ENCODE data around the gene PSMG4.
A peak's percentile ranks its signal among the peaks of the same experiment; 100 is the strongest.

Gene PSMG4

DNA sequence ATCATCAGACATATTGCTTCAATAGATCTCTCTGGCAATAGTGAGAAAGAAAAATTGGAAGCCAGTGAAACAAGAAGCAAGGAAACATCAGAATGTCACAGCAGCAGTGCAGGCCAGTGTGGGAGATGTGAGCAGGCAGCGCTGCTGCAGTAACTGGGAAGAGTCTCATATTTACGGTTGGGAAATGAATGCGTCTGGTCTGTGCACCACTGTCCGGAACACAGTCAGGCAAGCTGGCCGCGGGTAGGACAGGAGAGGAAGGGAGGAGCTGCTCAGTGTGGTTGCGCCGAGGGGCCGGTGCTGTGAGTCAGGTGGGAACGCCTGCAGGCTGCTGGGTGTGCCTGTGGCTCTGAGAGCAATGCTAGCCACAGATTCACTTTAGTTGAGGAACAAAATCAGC, 6.4 kb upstream of the PSMG4 start:
- no peak for DNase-seq

- no peak for DNase-seq
Observed at GRCh38 chr6:3252861-3253596, 5.7 kb upstream of the PSMG4 start.

- DNase-seq, result no peak
Observed at GRCh38 chr6:3253597-3253961, 5.2 kb upstream of the PSMG4 start.

DNA sequence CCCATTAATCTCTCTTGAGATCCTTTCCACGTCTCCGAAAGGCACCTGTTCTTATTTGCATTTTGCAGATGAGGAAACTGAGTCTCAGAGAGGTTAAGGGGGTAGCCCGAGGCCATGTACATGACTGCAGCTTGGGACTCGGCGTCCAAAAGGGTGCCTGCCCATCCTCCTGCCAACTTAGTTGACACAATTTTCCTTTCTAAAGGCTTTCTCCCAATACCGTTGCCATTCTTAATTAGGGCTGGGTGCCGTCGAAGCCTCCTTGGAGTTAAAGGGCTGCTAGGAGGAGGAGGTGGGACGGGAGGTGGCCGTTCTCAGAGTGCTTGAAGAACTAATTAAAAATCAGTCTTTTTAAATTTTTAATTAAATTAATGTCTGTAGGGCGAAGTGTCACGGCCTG, 546 bp upstream of the PSMG4 start:
- DNase-seq, result no peak

DNA sequence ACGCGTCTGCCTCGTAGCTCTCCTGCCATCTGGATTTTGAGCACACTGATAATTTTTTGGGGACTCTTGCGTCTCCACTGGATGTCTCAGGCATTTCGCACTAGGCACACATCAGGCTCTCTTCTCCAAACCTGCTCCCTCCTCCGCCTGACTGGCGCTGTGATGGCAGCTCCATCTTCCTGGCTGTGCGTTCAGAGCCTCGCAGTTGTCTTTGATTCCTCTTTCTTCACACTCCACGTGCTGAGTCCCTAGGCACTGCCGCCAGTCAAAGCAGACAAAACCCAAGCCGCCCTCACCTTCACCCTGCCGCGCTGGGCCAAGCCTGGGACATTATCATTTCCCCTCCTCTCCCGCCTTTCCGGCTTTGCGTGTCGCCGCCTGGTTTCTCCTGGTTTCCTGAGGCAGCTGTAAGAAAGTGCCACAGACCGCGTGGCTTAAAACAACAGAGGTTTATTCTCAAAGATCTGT, 778 bp downstream of the PSMG4 start:
- DNase-seq, result peak in 1 of 2 donors; percentile 22

DNA sequence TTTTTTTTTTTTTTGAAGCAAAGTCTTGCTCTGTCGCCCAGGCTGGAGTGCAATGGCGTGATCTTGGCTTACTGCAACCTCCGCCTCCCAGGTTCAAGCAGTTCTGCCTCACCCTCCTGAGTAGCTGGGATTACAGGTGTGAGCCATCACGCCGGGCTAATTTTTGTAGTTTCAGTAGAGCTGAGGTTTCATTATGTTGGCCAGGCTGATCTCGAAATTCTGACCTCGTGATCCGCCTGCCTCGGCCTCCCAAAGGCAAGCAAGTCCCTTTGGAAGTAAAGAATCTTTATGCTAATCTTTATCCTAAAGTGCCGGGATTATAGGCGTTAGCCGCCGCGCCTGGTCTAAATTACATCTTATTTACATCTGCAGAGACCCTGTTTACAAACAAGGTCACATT, 1.5 kb downstream of the PSMG4 start:
- DNase-seq, result no peak

- no peak for DNase-seq
Observed at GRCh38 chr6:3260772-3261517, 2.2 kb downstream of the PSMG4 start.

DNA sequence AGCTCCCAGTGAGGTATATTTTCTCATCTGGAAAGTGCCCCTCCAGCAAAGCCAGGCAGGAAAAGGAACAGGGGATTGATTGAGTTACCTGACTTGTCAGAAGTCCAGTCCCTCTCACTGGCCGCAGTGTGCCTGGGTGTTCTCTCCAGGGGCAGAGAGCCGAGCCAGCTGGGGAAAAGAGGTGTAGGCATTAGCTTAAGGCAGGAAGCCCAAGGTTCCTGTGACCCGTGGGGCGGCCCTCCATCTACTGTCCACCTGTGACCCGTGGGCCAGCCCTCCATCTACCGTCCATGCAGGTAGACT, 2.7 kb downstream of the PSMG4 start:
- DNase-seq, result no peak

GRCh38 chr6:3261921-3262320, 3.2 kb downstream of the PSMG4 start:
- DNase-seq, result no peak

- no peak for DNase-seq
Observed at GRCh38 chr6:3263096-3263495, 4.3 kb downstream of the PSMG4 start.

GRCh38 chr6:3264356-3264755, 5.6 kb downstream of the PSMG4 start:
- DNase-seq, result no peak

GRCh38 chr6:3265671-3266070, 6.9 kb downstream of the PSMG4 start:
- no peak for DNase-seq

GRCh38 chr6:3266170-3266569, 7.4 kb downstream of the PSMG4 start:
- no peak for DNase-seq

DNA sequence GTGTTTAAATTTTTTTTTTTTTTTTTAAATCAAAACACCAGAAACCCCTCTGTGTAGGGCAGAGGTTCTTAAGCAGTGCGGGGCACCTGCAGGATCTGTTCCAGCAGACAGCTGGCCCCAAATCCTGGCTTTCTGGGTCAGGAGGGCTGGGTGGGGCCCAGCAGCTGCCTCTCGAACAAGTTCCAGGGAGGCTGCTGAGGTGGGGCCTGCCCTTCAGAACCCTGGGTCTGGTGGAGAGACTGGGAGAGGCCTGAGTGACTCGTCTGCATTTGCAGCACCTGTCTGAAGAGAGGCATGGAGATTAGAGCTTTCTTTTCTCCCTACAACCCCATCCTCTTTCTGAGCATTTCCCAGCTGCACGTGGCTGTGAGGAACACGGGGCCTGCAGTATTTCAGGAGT, 8.4 kb downstream of the PSMG4 start:
- DNase-seq, result no peak

DNA sequence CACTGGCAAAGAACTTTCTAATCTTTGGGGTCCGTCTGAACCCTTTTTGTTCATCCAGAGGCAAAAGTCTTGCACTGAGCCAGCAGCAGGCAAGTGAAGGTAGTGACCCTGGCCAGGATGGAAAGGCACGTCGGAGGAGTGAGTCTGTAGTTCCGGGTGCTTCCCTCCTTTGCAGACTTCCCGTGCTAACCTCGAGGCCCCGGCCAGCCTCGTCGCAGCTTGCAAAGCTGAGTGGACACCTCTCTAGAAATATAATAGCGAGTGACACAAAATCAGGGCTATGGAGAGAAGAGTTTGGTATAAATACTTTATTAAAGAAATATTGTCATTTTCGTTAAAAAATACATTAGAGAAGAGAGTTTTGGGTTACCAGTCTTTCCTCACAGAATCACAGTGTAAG, 9.9 kb downstream of the PSMG4 start:
- DNase-seq, result no peak

GRCh38 chr6:3269281-3269975, 10.7 kb downstream of the PSMG4 start:
- DNase-seq, result no peak

DNA sequence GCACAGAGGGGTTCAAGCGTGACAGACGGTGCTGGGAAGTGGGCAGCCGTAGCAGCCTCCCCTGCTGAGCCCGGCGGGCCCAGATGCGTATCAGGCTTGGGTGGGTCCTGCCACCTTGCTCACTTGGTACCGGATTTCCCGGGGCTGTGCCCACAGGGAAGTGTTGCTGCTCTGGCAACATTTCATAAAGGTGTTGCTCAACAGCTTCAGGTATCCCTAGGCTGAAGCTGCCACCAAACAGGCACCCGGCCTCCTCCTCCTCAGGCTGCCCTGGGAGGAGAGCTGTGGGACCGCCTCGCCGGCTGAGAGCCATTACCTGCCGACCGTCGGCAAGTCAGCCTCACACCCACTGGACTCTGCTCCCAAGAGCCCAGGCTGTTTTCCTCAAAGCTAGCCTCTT, 11.5 kb downstream of the PSMG4 start:
- DNase-seq, result no peak

DNA sequence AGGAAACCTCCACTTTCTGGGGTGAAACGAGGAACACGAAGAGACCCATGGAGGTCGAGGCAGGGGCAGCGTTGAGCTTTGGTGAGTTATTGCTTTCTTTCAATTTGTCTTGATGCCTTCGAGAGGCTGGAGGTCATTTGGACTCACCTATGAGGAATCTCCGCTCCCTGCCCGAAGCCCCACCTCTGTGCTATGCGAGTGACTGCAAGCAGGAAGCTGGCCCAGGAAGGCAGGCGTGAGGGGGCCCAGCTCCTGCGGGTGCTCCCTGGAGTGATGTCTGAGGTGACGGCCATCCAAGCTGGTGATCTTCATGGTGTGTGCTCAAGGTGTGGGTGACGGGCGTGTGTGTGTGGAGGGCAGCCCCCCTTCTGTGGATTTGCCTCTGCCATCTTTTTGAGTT, 13.0 kb downstream of the PSMG4 start:
- no peak for DNase-seq

GRCh38 chr6:3272911-3273547, 14.3 kb downstream of the PSMG4 start:
- no peak for DNase-seq

- DNase-seq, result no peak
Observed at GRCh38 chr6:3273707-3274521, 15.2 kb downstream of the PSMG4 start.

DNA sequence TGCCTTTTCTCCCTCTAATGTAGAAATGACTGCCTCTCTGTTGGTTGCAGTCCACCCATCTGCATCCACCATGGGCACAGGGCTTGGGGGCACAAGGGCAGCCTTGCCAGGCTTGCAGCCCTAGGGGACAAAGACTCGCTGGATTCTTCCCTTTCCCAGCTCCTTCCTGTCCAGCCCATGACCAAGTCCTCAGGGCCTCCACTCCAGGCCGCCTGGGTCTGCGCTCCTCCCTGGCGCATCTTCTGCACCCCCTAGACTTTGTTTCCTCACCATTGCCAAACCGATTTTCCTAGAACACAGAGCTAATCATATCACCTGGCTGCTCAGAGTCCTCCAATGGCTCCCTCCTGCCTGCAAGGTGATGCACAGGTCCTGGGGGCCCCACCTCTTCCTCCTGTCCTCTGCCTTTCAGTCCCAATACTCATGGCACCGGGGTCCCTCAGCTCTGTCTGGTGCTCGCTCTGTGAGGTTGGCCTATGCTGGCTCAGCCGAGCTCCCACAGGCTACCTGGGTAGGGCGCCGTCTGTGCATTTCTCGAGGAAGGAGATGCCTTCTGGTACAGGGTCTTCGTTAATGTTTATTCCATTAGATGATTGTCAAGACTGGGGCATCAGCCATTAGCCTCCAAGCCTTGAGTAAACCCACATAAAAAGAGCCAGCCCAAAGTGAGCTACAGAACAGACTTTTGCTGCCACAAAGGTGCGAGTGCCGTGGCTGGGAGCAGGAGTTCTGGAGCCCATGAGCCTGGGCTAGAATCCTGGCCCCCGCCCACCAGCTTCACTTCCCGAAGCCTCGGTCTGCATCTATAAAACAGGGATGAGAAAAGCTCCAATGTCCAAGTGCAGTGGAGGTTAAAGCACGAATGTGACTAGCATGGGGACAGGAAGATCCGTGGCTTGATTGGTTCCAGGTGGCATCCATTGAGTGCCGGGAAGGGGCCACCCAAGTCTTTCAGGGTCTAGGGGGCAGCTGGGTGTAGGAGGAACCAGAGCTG, 17.7 kb downstream of the PSMG4 start:
- DNase-seq, result no peak
